ENCODE data around the gene LTBP4.
"Not testable (repeated sequence)": the region's sequence is repeated elsewhere in the genome, so short reads cannot be mapped to it uniquely, and the experiment has no call there.

Gene LTBP4

GRCh38 chr19:40575326-40575725 is 25.8 kb upstream of the LTBP4 start:
- ATAC-seq, result no peak
- DNase-seq, result no peak

DNA sequence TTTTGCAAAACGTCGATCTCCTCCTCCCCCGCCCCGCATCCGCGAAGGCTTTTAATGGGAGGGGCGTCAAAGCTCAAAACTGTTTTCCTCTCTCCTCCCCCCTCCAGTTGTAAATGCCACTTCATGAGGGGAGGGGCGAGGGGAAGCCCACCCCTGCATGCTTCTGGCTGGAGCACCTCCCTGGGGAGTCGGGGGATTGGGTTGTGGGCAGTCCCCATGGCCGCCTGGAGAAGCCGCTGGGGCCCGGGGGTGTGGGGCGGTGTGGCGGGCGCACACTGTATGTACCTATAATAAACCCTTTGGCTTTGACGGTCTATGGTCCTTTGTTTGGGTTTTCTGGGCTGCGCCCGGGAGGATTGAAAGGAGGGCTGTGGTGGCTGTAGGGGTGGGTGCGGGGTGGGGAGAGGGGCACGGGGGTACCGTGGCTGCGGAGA is 25.0 kb upstream of the LTBP4 start:
- DNase-seq (peak; percentile 41), ATAC-seq (peak; percentile 20)

- peak; percentile 94 for DNase-seq
- ATAC-seq, result peak; percentile 99
These were observed 24.4 kb upstream of the LTBP4 start, which contains the start of gene SHKBP1 for GRCh38 chr19:40576585-40577451. SHKBP1 (plus strand) TSS chr19:40576873; CDS start chr19:40576900, 27 bp downstream.

GRCh38 chr19:40578442-40578908 is 22.7 kb upstream of the LTBP4 start:
- no peak for DNase-seq
- ATAC-seq, result no peak

GRCh38 chr19:40580619-40581018 is 20.6 kb upstream of the LTBP4 start:
- no peak for ATAC-seq
- DNase-seq, result no peak

GRCh38 chr19:40581531-40581930 is 19.6 kb upstream of the LTBP4 start:
- no peak for ATAC-seq

GRCh38 chr19:40582467-40582866 is 18.7 kb upstream of the LTBP4 start:
- ATAC-seq, result no peak

More at GRCh38 chr19:40581531-40581930, 19.6 kb upstream of the LTBP4 start:
- no peak for DNase-seq

DNA sequence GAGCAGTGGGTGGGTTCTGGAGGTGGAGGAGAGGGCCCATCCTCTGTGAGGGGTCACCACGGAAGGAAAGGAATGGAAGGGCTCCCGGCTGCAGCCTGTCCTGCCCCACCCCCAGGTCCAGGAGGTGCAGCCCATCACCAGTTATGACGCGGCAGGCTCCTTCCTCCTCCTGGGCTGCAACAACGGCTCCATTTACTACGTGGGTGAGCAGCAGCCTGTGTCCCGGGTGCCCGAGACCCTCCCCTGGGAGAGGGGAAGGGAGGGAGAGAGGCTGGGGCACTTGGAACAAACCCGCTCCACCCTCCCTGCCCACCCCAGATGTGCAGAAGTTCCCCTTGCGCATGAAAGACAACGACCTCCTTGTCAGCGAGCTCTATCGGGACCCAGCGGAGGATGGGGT is 17.9 kb upstream of the LTBP4 start:
- DNase-seq (no peak), ATAC-seq (no peak)

More at GRCh38 chr19:40582467-40582866, 18.7 kb upstream of the LTBP4 start:
- no peak for DNase-seq

- ATAC-seq (no peak), DNase-seq (no peak)
These were observed 17.2 kb upstream of the LTBP4 start for GRCh38 chr19:40584007-40584406.

- no peak for ATAC-seq
- no peak for DNase-seq
These were observed 15.8 kb upstream of the LTBP4 start for GRCh38 chr19:40585241-40585981.

- DNase-seq (no peak), ATAC-seq (no peak)
These were observed 15.2 kb upstream of the LTBP4 start for GRCh38 chr19:40585982-40586422.

- ATAC-seq (no peak), DNase-seq (no peak)
These were observed 14.6 kb upstream of the LTBP4 start for GRCh38 chr19:40586611-40587010.

DNA sequence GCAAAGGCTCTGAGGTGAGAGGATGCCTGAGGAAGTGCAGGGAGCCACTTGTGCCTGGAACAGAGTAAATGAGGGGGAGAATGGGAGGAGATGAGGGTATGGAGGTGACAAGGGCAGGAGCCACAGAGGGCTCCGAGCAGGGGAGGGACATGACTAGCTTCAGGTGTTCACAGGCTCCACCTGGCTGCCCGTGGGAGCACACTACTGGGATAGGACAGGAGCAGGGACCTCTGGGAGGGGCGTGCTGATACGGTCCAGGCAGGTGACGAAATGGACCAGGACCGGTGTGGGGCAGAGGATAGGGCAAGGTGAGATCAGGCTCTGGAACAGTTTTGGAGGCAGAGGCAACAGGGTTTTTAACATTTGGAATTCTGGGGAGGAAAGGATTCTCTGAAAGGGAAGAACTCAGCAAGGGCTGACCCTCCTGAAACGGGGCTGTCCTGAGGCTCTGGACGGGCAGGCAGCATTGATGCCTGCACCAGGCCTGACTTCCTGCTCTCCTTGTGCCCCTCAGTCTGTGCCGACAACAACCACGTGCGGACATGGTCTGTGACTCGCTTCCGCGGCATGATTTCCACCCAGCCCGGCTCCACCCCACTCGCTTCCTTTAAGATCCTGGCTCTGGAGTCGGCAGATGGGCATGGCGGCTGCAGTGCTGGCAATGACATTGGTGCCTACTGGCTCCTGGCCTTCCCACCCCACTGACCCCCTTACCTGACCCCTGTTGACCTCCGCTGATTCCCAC is 12.9 kb upstream of the LTBP4 start:
- DNase-seq (no peak), ATAC-seq (no peak)

DNA sequence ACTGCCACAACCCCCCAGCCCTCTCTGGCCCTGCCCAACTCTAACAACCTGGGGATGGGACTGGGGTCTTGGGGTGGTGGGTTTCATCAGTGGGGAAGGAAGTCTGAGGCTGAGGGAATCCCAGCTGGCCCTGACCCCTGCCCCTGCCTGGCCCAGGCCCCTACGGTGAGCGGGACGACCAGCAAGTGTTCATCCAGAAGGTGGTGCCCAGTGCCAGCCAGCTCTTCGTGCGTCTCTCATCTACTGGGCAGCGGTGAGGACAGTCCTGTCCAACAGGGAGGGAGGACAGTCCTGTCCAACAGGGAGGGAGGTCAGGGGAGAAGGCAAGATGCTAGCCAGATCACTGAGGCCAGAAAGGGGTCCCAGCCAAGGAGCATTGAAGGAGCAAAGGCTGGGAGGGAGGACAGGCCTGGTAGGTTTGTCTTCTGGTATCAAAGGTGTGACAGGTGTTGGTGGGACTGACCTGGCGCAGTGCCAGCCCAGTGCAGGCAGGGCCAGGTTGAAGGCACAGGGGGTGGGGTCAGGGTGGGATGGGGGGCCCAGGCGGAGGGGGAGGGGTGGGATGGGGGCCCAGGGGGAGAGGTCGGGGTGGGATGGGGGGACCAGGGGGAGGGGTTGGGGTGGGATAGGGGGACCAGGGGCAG is 12.1 kb upstream of the LTBP4 start:
- DNase-seq (no peak), ATAC-seq (no peak)

- no peak for ATAC-seq
- no peak for DNase-seq
These were observed 11.4 kb upstream of the LTBP4 start for GRCh38 chr19:40589591-40590429.

DNA sequence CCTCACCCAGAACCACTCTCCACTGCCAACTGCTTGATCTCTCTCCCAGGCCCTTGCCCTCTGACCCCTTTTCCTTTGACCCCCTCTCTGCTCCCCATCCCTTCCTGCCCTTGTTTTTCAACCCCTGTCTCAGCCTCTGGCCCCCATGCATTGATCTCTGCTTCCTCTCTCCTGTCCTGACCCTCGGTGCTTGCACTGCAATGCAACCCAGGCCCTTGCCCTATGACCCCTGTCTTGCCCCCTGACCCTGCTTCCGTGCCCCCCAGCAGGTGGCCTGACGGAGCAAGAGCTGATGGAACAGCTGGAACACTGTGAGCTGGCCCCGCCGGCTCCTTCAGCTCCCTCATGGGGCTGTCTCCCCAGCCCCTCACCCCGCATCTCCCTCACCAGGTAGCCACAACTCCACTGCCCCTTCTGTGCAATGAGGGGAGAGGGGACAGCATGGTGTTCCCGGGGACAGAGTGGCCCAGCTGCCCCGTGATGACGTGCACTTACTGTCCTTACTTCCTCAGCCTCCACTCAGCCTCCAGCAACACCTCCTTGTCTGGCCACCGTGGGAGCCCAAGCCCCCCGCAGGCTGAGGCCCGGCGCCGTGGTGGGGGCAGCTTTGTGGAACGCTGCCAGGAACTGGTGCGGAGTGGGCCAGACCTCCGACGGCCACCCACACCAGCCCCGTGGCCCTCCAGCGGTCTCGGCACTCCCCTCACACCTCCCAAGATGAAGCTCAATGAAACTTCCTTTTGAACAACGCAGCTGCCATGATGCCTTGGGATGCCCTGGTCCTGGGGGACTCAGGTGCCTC is 10.5 kb upstream of the LTBP4 start:
- ATAC-seq (no peak), DNase-seq (no peak)

DNA sequence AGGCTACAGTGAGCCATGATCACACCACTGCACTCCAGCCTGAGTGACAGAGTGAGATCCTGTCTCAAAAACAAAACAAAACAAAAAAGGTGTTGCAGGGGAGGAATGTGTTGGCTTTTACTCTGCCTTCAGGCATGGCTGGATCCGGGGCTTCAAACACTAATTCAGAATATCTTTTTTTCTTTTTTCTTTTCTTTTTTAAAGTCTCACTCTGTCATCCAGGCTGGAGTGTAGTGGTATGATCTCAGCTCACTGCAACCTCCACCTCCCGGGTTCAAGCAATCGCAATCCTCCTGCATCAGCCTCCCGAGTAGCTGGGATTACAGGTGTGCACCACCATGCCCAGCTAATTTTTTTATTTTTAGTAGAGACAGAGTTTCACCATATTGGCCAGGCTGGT is 9.4 kb upstream of the LTBP4 start:
- DNase-seq, ATAC-seq: not testable (repeated sequence)

DNA sequence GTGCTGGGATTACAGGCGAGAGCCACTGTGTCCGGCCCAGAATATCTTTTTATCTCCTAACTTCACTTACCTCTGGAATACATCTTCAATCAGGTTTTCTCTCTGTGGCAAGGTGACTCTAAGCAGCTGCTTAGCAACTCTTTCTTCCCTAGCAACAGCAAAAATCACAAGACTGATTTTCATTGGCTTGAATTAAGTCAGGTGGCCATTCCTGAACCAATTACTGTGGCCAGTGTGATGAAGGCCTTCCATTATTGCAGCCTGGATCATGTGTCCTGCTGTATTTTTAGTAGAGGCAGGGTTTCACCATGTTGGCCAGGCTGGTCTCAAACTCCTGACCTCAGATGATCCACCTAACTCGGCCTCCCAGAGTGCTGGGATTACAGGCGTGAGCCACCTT is 9.0 kb upstream of the LTBP4 start:
- no peak for DNase-seq

DNA sequence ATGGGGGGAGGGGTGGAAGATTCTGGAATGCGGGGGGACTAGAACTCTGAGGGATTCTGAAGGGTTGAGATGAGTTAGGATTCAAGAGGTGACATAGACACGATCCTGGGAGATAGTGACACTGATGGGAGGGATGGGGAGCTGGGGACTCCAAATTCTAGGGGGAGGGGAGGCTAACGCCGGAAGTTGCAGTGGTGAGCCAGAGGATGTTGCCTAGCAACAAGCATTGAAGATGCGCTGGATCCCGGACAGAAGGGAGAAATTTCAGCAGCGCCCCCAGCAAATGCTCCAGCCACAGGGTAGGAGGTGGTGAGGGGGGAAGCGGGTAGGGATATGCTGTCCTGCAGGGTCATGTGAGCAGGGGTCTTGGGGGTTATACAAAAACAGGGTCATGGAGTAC is 6.9 kb upstream of the LTBP4 start:
- DNase-seq (no peak), ATAC-seq (no peak)

More for the DNA sequence above, 9.0 kb upstream of the LTBP4 start:
- ATAC-seq, result peak; percentile 41

DNA sequence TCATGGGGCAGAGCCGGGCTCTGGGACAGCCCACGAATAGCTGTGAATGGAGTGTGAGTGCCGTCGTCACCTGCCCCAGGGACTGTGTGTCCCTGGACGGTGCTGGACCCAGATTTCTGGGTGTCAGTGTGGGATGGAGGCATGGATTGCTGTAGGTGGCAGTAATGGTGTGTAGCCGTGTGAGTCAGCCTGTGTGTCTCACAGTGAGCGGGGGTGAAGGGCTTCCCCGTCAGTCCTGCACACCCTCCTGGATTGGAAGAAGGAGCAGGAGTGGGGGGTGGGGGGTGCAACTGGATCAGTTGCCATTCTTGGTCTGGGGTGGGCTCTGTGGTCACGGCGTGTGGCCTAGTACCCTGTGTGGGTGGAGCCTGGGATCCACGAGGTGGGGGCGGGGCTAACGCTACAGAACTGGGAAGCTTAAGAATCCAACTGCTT is 6.5 kb upstream of the LTBP4 start:
- peak; percentile 33 for ATAC-seq
- DNase-seq, result no peak
